NCI-H748 (cell line): ENCODE data around the gene HPCAL1.

Experiments
- DNase-seq: peaks from one replicate; lab custom pipeline; 2025; ENCODE audit not compliant: unreplicated experiment; lab: John Stamatoyannopoulos, UW

HPCAL1 gene

DNA sequence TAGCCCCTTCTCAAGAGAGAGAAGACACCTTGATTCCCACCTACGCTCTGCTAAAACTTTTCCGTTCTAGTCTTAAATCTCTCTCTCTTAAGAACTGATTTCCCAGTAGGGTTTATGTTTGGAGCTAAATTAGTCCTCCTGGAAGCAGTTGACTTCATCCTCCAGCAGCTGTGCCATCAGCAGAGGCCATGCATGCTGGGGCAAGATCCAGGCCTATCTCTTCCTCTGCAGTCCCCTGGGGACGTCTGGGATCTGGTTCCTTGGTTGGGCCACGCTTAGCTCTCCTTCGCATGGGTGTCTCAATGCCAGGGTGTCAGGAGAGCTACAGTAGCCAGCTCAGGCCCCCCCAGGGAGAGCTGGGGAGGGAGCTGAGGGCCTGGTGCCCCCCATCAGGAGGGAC lies 49.7 kb downstream of the HPCAL1 start:
- no peak for DNase-seq

DNA sequence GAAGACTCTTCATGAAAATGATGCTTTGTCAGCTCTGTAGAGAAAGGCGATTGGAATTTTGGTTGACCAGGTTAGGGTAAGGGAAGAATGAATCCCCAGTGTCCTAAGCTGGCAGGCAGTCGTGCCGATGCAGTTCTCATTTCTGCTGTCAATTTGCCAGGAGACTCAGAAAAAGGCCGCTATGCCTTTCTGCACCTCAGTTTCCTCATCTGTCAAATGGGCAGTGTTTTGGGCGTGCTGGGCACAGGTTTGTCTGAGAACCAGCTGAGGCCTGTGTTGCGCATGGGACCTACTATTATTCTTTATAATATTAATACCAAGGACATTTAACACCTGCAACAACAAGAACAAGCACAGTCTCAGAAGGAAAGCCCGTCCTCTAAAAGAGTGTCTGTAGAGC lies 50.3 kb downstream of the HPCAL1 start:
- no peak for DNase-seq

DNA sequence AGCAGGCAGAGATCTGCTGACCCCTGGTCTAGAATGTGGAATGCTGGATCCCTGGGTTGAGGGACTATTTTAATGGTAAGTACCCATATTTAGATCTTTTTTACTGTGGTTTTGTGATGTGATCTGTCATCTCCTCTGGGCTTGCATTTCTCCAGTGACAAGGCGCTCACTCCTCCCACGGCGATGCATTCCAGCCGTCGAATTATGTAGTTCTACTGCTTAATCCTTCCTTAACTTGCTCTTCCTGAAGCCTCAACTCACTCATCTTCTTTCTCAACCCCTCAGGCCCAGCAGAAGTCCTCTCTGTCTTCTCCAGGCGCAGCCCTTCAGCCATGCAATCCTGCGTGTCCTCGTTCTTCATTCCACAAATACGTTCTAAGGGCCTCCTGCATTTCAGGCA lies 51.2 kb downstream of the HPCAL1 start:
- DNase-seq = no peak

DNA sequence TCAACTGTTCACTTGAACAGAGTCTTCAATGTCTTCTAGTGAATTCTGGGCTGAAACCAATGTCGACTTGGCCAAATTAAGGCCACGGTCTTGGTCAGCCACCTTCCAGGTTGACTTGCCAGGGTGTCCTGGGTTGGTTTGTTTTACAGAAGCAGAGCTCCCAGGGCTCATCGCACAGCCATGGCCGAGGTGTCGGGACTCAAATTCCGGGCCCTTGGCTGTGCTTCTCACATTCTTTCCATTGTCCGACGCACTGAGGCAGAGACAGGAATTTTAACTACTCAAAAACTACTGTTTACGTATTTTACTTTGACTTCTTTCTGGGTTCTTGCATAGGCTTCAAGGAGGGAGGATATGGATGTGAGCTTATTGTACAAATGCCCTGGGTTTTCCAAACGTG lies 51.7 kb downstream of the HPCAL1 start:
- no peak for DNase-seq

DNA sequence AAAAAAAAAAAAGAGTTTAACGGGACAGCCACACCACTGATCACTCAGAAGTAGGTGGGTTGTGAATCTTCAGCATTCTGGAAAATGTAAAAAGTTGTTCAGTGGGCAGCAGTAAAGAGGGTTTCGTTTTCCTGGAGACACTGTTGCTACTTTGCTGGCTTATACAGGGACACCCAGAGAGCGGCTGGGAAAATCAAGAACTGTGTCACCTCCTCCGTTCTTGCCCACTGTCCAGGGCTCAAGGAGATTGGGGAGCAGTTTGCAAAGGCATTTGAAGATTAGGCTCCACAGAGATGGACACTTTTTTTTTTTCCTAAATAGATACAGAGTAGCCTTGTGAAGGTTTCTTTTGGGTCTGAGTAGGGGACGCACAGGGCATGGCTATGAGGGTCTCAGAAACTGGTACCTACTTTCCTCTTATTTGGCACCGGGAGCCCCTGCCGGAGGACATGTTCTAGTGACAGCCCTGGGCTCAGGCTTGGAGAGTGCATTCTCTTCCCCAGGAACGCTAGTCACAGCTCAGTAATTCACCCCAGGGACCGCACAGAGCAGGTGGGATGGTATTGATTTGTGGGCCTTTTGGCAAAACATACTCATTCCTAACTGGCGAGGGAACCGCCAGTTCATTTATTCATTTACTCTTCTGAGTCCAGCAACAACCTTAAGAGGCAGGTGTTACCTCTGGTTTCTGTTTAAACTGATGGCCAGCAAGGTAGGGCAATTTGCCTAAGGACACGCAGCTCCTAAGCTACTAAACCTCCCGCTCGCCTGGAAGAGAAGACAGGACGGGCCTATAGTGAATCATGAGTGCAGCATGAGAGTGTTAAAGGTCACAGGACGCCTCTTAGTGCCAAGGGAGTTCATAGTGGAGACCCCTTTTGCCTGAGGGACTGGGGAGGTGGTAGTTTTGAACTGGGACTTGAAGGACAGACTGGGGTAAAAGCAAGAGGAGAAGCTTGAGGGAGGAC lies 53.1 kb downstream of the HPCAL1 start:
- peak; percentile 66 for DNase-seq

DNA sequence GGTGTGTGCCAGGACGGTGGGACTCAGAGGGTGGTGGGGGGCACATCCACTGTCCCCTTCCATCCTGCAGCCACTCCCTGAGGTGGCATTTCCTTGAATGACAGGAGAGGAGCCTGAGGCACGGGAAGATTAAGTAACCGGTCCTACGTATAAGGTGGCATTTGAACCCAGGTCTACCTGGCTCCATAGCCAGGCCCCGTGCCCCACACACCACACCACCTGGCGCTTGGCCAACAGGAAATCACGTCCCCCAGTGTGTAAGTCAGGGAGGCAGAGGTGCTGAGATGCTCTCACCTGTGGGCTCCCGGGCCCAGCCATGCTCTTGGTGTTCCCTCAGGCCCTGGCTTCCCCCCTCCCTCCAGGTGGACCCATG lies 53.7 kb downstream of the HPCAL1 start:
- peak; percentile 9 for DNase-seq

DNA sequence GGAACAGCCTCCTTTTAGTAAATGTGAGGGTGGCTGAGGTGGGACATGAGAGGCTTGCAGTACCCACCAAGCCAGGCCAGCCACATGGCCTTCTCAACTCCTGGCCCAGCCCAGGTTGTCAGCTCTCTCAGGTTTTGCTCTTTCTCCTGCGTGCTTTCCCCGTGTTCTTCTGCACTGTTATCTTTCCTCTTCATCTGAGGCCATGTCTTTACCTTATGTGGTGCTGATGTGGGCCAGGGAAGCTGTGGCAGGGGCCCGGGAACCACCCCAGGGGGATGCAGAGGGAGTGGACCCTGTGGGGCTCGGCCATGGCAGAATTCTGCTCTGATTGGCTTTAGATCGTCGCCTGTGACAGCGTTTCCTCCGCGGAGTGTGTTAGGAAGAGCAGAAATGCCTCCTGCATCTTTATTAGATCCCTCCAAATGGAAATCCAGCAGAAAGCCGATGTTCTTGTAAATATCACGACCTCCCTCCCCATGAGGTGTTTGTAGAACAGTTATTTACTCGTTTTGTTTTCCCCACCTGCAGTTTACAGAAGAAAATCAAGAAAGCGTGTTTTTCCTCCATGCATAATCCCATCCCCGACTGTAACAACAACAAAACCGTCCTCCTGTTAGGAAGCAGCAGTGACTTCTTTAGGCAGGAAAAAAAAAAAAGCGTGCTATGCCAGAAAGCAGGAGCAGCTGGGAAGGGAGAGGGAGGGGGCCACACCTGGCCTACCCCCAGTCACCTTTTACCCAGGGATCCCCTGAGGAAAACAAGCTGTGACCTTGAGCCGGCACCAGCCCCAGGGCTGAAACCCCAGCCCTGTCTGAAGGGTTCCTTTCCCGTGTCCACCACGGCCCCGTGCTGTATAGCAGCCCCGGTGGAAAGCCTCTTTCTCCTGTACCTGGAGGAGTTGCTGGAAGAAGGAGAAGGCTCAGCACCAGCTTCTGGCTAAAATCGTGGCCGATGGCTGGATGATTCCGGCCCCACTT lies 54.8 kb downstream of the HPCAL1 start:
- no peak for DNase-seq

DNA sequence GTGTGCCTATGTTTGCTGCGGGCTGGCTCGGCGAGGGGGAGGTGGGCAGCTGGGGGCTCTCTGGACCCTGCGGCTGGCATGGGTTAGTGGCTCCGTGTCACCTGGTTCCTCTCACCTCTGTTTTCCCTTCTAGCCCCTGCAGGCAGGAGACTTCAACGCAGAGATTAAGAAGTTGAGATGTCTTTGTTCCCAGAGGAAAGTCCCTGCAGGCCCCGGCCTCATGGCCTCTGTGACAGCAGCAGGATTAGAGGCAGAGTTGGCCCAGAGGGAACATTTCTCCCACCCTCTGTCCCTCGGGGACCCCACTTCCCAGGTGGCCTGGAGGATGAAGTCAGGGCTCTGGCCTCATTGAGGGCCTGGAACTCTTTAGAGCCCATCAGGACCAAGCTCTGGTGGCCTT lies 56.5 kb downstream of the HPCAL1 start:
- DNase-seq = no peak

DNA sequence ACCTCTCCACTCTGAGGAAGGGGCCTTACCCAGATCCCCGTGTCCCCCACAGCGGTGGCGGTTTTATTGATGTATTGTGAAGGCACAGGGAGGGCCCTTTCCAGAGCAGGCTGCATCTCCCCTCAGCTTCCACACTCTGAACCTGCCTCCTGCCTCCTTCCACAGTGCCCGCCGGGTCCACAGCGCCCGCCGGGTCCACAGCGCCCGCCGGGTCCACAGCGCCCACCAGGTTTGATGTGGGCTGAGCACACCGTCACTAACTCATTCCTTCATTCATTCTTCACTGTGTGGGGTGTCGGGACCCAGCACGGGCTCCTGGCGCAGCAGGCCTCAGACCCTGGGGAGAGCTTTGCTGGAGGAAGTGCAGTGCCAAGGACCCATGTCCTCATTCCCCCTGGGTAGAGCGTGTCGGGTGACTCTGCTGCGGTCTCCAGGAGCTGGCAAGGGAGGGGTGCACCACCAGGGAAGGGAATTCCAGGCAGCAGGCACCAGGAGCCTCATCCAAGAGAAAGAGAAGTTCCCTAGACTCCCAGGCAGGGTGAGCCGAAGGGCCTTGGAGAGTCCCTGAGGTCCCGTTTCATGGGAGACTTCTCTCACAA lies 57.1 kb downstream of the HPCAL1 start:
- no peak for DNase-seq

DNA sequence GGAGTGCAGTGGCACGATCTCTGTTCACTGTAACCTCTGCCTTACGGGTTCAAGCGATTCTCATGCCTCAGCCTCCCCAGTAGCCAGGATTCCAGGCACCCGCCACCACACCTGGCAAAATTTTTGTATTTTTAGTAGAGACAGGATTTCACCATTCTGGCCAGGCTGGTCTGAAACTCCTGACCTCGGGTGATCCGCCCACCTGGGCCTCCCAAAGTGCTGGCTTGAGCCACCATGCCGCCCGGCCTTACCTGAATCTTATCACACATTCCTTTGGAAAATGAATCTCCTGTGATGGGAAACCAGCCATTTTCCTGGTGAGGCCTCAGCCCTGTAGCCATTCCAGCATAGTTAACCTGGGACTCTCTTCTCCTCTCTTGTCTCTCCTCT lies 57.8 kb downstream of the HPCAL1 start:
- DNase-seq = no peak

DNA sequence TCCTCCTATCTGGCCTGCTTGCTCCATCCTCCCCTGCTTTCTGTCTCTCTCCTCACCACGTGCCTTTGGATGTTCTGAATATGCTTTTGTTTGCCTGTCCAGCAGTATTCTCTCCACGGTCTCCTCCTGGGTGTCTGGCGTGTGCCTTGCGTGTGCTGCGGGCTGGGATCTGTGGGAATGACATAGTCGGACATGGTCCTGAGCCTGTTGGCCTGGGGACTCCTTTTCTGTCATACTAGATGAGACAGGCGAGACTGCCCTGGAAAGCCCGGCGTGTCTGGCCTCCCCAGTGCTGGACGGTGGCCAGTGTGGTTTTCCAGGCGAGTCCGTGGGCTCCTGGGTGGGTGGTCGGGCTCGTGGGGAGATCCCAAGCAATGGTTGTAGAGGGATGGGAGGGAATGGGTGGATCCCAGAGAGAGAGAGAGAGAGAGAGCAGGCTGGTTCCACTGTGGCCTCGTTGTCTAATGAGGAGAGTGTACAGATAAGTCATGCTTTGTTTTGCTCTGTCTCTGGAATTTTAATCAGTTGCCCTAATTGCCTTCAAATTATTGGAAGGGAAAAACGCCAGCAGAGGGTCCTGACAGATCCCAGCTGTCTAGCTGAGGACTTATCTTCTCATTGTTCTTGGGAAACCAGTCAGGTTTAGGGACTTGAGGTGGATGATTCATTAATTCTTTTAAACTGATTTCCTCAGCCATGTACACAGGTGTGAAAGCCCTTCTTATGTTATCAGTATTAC lies 58.3 kb downstream of the HPCAL1 start:
- DNase-seq = no peak

DNA sequence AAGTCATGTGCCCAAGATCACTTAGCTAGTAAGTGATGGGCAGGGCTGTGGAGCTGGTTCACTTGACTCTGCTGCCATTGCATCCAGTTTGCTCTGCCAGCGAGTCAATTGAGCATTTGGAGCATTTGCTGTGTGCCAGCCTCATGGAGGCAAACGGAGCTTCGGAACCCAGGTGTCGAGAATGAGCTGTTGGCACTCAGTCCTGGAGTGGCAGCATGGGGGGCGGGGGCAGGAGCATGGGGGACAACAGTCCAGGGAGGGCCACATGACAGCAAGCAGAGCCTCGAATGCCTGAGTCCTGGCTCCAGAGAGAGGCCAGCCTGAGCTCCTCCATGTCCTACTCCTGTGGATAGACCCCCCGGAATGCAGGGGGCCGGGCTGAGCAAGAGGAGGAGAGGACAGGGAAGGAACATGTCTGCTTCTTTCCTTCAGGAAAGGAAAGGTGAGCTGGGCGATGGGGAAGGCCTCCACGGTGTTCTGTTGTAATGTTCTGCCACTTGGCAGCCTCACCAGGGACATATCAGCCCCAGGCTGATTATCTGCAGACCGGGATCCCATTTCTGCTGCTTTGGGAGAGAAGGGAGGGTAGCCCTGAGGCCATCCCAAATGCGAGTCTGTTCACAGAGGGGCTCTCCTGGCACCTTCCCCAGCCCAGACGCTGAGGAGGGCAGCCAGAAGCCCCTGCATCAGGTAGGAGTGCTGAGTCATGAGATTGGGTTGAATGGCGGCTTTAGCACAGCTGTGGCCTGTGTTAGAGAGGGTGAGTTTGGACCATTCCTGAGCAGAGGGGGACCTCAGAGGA lies 59.6 kb downstream of the HPCAL1 start:
- DNase-seq = no peak

DNA sequence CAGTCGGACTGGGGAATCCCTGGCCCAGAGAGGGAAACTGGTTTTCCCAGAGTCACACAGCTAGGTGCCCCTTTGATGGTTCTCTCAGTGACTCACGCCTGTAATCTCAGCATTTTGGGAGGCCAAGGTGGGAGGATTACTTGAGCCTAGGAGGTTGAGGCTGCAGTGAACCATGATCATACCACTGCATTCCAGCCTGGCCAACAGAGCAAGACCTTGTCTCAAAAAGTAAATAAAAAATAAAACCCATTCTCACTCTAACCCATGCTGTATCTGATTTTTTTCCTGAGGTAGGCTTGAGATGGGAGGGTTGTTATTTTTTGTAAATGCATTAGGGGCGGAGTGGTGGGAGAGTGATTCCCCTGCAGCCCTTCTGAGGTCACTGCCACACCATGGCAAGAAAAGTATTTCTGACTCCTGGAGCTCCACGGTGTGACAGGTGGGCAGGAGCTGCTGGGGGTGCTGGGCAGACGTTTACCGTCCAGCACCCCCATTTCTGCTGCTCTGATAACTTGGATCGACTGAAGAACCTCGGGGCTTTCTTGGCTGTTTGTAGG lies 60.3 kb downstream of the HPCAL1 start:
- no peak for DNase-seq

DNA sequence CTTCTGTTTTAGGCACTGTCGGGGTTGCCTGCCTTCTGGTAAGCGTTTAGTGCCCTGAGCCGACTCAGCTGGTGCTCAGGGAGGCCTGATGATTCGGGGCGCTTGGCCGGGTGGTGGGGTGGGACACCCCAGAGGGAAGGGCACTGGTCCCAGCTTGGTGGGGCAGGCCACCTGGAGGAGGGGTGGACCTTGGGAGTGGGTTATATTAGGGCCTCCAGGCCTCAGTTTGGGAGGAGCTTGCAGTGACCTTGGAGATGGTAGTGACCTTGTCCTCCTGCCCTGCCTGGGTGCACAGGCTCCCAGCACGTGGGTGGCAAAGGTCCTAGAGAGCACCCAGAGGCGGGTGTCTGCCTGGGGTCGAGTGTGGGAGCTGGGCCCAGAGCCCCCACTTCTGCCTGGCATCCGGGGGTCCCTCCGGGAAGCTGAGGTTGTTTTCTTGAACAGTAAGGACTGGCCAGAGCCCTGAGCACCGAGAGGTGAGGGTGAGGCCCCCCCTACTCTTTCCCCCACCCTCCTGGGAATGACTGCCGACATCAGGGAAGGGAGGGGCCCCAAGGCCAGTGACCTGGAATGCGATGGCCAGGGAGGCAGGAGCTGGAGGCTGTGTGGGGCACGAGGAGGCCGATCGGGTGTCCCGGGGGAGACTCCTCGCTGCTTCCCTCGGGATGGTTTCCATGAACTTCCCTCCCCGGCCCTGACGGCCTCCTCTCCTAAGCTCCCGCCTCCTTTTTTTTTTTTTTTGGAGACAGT lies 61.3 kb downstream of the HPCAL1 start:
- DNase-seq = no peak

DNA sequence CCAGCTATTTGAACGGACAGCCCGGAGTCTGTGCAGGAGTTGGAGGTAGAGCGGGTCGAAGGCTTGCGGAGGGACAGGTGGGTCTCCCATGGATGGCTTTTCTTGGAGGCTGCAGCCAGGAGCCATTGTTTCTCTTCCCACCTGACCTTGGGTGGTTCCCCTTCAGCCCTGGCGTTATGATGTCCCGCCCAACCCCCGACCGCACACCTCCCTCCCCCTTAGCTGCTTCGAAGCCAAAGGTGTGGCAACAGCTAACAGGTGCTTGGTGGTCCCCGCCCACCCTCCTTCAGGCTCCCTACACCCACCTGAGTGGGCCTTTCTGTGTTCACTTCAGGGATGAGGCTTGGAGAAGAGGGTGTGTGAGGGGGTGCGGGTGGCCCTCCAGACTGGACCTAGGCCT lies 62.7 kb downstream of the HPCAL1 start:
- peak; percentile 67 for DNase-seq

DNA sequence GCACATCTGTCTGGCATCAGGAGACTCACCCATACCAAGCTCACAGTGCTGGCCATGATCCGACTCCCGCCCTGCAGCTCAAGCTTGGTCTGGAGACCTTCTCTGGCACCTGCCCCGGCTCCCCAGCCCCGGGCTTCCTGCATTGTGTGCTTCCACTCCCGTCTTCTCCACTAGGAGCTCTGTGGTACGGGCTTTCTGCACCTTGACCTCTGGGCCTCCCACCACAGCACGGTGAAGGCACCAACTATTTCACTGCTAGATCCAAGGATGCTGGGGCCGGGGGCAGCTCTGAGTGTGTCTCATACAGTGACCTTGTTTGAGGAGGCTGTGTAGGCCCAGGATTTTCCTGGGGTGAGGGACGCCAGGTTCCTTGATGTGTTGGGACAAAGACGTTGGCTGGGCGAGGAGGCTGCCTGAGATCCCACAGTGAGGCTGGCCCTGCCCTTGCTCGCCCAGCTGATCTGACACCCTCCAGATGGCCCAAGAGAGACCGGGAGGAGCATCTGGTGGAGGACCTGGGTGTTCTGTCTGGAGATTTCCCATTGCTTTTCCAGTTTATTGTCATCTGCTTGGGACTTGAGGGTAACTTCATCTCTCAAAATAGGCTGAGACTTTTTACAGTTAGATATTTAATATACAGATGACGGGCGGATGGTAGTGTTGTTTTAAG lies 64.0 kb downstream of the HPCAL1 start:
- DNase-seq = no peak

DNA sequence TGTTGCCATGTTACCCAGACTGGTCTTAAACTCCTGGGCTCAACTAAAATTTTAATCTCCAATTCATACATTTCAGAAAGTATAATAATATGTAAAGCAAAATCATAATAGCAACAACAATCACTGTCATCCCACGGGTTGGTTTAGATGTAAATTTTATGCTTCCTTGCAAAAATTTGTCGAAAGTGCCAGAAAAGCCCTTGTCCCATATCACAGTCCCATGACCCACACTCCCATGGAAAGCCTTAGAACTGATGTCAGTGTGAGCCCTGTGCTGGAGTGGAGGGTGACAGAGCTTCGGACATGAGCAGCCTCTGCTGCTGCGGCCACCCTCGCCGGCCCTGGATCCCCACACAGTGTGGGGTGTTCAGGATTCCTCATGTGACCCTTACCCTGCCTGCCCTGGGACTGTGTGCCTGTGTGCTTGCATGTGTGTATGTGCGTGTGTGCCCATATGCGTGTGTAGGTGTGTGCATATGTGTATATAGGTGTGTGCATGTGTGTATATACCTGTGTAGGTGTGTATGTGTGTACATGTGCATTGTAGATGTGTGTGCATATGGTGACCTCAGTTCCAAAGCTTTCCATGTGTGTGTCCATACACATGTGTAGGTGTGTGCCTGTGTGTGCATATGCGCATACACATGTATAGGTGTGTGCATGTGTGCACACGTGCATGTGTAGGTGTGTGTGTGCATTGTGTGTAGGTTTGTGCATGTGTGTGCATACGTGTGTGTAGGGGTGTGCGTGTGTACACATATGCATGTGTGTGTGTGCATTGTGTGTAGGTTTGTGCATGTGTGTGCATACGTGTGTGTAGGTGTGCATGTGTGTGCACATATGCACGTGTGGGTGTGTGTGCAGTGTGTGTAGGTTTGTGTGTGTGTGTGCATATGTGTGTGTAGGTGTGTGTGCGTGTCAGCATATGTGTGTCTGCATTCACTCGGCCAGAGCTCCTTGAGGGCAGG lies 65.1 kb downstream of the HPCAL1 start:
- DNase-seq = no peak
